SW 1271 (cell line): ENCODE results near the gene KSR1.

Experiments
- DNase-seq, 2 experiments: peaks; one replicate each; lab custom pipeline; 2025; lab: John Stamatoyannopoulos, UW

Gene KSR1

DNA sequence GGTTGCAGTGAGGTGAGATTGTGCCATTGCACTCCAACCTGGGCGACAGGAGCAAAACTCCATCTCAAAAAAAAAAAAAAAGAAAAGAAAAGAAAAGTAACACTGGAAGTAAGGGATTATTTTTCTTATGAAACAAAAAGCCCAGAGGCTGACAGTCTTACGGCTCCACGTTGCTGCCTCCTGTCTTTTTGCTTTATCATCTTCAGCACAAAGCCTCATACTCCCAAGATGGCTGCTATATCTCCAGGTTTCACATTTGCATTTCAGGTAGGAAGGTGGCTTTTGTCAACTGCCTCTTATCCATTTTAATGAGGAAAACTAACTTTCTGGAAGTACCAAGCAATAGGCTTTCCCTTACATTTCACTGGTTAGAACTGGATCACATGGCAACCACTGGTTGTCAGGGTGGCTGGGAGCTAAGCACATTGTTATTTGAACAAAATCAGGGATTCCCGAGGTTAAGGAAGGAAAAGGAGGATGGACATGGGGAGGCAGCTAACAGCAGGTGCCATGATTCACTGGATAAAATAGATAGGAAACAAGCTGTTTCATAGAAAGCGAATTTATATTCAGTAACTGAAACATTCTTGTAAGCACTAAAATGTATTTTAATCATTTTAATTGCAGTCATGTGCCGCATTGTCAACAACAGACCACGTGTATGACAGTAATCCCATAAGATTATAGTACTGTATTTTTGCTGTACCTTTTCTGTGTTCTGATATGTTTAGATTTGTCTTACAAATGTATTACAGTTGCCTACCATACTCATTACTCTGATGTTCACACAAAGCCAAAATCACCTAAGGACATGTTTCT lies 58.6 kb downstream of the KSR1 start:
- no peak for DNase-seq

DNA sequence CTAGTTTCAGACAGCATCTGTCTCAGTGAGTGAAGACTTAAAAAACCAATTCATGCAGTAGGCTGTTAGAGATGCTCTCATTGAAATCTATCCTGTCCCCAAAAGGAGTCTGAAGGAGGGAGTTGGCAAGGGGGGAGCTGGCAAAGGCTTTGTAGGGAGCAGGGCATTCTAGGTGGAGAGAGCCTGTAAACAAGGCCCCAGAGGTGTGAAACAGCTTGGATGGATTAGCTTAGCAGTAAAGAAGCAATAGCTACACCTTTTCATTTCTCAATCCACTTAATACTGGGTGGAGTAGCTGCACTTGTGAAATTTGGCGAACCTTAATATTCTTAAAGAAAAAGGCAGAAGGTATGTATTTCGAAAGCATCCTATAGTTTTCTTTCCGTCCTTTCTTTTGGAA lies 61.8 kb downstream of the KSR1 start:
- DNase-seq = no peak

DNA sequence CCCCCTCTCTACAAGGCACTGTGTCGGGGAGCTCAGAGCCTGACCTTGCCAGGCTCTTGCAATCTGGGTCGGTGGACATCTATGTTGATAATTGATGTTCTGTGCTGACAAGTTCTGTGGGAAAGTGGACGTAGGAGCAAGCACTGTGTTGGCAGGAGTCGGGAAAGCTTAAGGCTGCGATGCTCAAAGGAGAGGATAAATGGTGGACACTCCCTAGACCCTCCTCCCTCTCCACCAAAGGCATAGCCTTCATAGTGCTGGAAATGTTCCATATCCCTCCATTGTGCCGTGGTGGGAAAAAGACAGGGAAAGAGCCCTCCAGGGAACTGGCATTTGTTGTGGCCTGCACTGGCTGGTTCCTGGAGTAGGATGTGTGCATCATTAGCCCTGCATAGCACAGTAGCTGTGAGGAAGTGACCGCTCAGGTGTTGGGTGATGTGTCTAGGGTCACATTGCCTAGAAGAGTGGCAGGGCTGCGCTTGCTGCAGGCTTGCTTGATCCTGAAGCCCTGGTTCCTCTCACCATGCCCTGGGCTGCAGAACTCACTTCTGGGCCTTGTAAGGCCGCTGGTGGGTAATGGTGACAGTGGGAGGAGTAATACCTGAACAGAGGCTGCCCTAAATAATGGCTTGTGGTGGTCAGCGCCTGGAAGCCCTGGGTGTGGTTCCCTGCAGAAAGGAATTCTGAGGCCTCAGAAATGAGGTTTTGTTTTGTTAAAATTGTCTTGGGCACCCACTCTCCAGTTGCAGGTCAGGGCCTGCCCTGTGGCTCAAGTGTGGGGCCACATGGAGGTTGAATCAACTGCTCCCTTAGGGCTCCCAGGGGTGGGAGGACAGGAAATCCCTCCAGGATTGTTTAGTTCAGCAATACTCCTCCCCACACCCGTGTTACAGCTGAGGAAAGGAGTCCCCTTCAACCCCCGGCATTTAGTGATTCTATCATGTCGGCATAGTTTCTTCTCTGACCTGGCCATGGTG lies 62.6 kb downstream of the KSR1 start:
- no peak for DNase-seq

DNA sequence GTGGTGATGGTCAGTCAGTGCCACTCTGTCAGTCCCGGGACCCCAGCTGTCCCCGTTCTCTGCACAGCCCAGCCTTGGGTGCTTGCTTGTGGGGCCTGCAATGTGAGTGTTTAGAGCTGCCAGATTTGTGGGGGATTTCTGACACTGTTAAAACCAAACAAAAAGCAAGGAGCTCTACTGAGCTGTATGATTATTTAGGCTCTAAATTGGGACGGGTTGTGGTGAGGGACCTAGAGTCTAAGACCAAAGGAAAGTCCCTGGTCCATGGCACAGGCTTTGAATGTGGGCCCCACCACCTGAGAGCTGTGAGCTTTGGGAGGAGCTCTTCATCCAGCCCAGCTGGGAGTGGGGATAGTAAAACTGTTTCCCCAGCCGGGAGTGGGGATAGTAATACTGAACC lies 63.3 kb downstream of the KSR1 start:
- DNase-seq = no peak

DNA sequence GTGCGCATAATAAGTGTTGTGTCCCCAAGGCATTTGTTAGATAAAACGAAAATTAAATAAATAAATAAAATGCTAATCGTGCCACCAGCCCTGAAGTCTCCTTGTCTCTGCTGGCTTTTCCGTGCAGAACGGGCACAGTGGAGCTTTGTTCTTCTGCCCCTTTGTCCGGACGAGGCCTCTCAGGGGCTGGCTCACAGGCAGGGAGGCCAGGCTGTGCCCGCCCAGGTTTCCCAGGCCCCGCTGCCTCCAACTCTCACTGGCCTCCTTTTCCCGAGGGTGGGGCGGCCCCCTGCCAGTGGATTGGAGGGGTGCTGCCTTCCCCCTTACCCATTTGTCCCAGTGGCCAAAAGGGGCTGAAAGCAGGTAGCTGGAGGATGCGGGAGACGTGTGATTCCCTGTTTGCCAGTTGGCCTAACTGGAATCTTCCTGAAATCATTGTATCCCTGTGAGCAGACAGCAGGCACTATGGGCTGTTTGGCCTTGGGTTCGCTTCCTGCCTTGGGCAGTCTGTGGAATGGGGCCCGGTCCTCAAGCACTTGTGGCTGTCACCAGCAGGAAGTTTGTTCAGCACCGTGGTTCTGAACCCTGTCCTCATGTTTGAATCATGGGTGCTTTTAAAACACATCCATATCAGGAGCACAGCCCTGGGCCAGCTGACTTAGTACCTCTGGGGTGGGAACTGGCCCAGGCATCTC lies 64.4 kb downstream of the KSR1 start:
- DNase-seq = no peak

DNA sequence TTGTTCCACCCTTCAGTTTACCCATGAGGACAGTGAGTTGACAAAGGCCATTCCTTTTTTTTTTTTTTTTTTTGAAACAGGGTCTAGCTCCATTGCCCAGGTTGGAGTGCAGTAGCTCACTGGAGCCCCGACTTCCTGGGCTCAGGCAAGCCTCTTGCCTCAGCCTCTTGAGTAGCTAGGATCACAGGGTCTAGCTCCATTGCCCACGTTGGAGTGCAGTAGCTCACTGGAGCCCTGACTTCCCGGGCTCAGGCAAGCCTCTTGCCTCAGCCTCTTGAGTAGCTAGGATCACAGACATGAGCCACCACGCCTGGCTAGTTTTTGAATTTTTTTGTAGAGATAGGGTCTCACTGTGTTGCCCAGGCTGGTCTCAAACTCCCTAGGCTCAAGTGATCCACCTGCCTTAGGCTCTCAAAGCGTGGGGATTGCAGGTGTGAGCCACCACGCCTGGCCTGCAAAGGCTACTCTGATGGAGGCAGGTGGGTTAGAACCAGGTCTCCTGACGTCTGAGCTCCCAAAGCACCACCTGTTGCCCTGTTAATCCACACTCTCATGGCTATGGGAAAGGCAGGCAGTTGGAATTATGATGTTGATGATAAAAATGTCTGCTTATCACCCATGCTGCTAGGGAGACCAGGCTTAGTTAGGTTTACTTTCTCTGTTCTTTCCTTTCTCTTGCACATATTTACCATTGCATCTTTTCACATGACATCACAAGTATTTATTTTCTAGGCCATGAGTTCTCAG lies 65.2 kb downstream of the KSR1 start:
- DNase-seq = no peak

DNA sequence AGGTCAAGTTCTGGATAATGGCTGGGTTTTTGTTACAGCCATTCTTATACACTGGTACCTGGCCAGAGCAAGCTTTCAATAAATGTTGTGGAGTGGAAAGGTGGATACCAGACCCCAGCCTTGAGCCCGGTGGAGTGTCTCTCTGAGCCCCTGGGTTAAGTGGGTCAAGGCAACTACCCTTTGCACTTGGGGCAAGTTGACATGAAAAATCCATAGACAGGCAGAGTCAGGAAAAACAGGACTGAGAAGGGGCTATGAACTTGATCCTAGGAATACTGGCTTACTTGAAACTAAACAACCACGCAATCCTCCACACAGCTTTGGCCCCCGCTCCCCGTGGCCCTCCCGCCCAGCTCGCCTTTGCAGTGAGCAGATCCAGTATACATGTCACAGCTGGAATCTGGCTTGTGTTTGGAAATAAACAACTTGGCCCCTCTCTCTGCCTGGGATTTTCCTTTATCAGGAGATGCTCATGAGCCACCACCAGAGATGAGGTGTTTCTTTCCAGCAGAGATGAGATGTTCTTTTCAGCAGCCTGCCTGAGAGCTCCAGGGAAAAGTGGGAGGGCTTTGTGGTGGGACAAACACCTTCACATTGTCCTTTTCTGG lies 65.9 kb downstream of the KSR1 start:
- DNase-seq = no peak

DNA sequence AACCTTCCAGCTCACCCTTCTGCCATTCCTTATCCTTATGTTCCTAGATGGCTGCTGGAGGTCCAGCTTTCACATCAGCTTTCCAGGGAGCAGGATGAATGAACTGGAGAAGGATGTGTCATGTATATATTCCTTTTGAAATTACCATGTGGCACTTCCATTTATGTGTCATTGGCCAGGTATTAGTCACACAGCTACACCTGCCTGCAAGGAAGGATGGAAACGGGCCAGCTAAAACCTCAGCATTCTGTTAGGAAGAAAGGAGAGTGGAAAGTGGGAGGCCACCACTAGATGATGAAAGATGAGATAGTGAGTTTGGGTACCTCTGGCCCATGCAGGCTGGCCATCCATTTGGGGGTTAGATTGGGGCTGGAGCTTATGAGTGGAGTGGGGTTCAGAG lies 67.5 kb downstream of the KSR1 start:
- no peak for DNase-seq

DNA sequence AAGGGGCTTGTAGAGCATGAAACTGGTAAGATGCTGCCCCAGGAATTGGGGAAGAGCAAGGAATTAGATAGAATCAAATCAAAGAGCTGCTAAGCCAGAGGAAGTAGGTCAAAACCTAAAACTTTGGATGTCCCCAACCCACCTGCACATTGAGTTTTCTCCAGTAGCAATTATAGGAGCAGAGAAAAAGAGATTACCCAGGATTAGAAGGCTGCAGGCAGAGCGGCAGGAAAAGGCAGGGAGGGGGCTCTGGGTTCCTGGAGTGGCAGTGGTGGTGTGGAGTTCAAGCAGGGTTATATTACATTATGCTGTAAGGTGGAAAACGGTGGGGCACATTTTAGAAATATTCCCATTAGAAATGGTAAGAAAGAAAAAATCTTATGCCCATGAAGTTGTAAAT lies 68.3 kb downstream of the KSR1 start:
- no peak for DNase-seq

DNA sequence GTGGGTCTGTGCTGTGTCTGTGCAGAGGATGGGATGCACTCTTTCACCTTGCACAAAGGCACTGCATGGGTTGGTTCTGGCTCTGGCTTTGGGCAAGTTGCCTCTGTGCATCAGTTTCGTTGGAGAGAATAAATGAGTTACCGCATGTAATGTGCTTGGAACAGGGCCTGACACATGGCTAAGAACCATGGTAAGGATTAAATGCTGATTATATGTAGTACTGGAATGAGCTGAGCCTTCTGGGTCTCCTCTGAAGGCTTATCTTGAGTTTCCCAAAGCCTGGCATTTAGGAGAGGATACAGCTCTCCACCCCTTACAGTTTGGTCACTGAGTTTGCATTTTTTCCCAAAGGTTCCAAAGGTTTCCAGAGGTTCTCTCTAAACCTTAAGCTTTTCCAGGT lies 69.1 kb downstream of the KSR1 start:
- no peak for DNase-seq

DNA sequence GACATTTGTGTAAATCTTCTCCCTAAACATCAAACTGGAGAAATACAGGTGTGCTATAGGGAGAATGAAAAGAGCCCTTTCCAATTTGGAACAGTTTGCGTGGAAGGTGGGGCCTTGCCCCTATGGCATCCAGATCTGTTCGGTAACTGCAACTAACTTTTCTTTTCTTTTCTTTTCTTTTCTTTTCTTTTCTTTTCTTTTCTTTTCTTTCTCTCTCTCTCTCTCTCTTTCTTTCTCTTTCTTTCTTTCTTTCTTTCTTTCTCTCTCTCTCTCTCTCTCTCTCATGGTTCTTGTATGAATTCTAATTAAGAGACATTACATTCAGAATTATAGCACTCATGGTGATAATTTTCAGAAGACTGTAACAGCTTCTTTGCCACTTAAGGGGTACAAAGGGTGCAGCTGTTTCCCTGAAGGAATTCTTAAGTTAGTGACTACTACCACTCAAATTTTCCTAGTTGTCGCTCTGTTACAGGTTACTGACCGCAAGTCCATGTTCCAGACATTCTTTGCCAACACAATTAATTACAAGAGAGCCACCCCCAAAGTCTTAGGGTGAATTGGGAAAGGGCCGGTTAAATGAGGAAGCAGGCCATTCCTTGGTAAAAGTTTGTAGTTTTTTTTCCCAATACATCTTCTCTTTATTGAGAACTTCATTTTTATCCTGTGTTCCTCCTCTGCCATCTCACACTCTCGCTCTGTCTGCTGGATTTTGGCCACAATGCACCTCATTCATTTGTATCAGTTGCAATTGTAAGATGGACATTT lies 69.8 kb downstream of the KSR1 start:
- no peak for DNase-seq

DNA sequence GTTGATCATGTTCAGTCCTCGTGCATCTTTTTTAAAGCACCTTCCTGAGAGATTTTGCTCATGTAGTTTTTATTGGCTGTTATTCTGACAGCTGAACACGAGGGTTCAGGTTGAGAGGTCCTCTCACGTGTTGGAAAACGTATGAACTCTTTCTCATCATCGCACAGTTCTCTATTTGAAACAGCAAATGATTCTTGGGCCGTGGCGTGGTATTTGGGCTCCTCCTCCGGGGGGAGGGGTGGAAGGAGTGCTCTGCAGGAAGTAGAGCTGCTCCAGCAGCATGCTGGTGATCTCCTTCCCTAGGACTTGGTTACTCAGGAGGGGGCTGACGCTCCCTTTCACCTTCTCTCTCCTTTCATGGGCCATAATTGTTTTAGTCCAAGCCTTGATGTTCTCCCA lies 70.4 kb downstream of the KSR1 start:
- DNase-seq = no peak

DNA sequence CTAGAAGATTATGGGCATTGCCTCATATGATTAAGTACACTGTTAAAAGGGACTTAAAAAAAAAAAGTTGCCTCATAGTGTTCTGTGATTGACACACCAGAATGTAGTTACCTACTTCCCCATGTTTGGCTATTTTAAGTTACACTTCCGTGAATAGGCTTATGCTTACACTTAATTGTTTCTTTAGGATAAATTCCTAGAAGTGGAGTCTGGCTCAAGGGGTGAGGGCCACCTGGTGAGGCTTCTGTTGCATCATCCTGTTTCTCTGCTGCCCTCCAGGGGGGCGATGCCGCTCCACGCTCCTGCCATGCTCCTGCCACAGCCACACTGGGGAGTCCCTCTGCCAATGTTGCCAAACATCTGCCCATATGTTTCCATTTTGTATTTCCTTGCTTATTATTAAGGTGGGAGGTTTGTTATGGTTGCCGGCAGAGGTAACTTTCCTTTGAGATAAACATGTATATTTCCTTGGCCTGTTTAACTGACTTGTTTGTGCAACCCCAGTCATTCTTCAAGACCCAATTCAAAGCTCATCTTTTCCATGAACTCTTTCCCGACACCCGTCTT lies 73.1 kb downstream of the KSR1 start:
- DNase-seq = no peak

DNA sequence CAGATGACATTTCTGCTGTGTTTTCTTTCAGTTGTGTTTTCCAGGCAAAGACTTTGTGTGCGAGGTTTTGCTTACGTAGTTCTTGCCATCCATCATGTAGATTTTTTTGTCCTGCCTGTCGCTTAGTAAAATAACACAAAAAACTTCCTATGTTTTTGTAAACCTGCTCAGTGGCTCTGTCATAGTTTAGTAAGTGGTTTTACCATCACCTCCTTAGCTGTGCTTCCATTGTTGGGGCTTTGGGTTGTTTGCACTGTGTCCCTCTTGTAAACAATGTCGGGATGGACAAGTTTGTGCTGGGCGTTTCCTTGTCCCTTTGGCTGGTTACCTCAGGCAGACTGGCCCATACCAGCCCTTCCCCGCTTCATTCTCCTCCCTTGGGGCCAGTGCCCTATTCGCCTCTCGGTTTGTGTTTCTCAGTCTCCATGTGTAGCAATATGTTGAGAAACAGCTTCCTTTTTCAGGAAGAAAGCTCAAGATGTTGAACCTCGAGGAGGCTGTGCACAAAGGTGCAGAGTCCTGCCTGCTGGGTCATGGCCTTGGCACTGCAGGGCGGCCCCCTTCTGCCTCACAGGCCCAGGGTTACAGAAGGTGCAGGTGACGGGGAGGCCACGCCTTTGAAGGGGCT lies 74.6 kb downstream of the KSR1 start:
- DNase-seq = no peak

DNA sequence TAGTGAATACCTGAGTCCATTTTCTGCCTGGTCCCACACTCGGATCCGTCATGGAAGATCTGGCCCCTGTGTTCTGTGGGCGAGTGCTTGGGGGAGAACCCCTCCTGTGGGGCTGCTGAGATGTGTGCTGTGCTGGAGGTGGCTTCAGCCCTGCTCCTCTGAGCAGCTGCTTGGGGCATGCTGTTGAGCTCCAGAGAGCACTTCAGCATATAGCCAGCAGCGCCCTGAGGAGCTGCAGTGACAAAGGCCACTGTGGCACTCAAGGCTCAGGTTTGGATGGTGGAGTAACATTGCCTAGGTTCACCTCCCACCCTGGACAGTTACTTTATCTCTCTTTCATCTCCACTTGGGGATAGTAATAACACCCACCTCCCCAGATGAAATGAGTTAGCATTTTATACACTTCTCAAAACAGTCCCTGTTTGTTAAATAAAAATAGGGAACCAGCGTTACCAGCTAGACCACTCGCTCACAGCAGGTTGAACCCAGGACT lies 75.3 kb downstream of the KSR1 start:
- DNase-seq = no peak

DNA sequence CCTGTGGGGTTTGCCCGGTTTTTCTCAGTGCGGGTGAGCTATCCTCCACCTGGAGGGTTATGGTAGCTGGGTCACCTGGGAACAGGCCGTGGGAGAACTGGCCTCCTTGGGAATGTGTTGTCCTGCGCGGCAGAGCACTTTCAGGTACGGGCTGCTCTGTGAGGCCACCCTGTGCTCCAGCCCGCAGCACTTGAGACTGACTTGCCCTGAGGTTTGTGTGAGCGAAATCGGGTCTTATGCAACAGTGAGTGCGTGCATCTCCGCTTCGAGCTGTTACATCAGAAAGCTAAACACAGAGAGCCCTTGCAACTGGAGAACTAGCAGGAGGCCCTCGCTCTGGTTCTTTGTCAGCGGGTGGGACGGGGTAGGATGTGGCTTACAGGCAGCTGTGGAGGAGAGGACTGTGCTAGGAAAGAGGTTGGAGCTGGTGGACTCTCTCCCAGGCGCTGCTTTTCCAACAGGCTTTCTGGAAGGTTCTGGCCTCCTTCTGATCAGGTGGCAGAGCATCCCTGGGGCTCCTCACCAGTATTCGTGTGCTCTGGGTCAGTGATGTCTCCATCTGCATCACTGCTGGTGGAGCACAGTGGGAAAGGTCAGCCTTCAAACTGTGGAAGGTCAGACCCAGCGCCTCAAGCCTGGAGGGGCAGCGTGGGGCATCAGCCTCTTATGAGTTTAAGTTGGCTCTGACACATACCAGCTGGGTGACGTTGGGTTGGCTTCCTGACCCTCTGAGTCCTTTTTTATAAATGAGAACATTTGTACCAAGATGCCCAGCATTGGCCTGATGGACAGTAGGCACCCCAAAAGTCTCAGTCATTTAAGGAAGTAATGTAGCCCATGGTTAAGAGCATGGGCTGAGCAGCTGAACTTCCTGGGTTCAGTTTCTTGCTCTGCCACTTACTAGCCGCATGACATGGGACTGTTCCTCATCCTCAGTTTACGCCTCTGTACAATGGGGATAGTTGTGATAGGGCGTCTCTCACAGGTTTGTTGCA lies 76.3 kb downstream of the KSR1 start:
- DNase-seq = no peak

DNA sequence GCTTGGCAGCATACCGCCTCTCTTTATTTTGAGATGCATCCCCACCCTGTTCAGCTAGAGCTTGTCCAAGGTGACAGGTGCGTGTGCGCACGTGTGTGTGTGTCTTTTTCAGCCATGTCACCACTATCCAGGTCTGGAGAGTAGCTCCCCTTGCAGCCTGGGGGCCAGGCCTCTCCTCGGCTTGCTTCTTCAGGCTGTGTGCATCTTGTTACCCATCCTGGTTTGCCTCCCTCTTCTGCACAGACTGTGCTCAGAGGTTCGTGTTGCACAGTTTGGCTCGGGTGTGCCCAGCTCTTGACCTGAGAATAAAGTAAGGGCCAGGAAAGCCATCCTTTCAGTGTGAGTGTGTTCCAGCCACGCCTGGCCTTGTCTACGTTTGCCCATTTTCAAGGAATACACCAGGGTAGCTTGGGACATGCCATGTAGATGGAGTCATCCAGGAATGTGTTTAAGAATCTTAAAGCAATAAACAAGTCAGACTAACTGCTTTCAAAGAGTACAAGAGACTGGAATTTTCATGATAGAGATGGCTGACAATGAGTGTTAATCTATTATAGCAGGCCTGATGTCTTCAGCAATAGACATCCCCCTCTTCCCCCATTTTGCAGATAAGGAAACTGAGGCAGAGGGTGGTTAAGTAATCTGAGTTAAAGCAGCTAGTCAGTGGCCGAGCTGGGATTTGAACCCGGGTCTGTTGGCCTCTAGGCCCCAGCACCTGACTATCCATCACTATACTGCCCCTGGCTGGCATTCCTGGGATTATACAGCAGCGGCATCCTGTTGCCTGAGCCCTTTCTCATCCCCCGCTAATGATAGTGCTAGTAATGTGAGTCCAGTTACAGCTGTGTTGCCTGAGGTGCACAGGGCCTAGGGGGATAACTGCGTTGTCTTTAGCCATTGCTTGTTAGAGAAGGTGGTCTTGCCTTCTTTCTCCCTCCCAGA lies 77.9 kb downstream of the KSR1 start:
- peak in 1 of 2 experiments; percentile 37 for DNase-seq
